Smooth muscle cell (in vitro differentiated cells): ENCODE data around the gene GALNT2. TPM values are rescaled to one million over a fixed set of nuclear protein-coding genes. Genes with fewer than 3 reads are reported as not detected.

ENCODE experiments used
- DNase-seq: peaks from one replicate; lab custom pipeline; 2025; ENCODE audit not compliant: unreplicated experiment; lab: John Stamatoyannopoulos, UW
- H2AFZ ChIP-seq: fragments of 200-600 bp; sonication (generic); 2 replicates; pipeline ENCODE4 v1.6.0; 2016; ENCODE audit warnings: antibody characterized with exemption, low read depth, mild to moderate bottlenecking
- H3F3A ChIP-seq: fragments of 200-600 bp; sonication (generic); 2 replicates; pipeline ENCODE4 v1.6.0; 2017; ENCODE audit warnings: antibody characterized with exemption, low read depth
- H3K27ac ChIP-seq: fragments of 200-600 bp; sonication (generic); 2 replicates; pipeline ENCODE4 v1.5.1; 2016; ENCODE audit warnings: low read depth, mild to moderate bottlenecking
- H3K27me3 ChIP-seq: fragments of 200-600 bp; sonication (generic); 2 replicates; pipeline ENCODE4 v1.6.1; 2016; ENCODE audit warnings: low read depth, mild to moderate bottlenecking
- H3K36me3 ChIP-seq: fragments of 200-600 bp; sonication (generic); 2 replicates; pipeline ENCODE4 v1.5.1; 2016; ENCODE audit warnings: low read depth
- H3K4me1 ChIP-seq: fragments of 200-600 bp; sonication (generic); 2 replicates; pipeline ENCODE4 v1.5.1; 2016; ENCODE audit warnings: low read depth
- H3K4me2 ChIP-seq: fragments of 200-600 bp; sonication (generic); 2 replicates; pipeline ENCODE4 v1.6.0; 2016; ENCODE audit warnings: mild to moderate bottlenecking
- H3K4me3 ChIP-seq: fragments of 200-600 bp; sonication (generic); 2 replicates; pipeline ENCODE4 v1.5.1; 2016; ENCODE audit warnings: mild to moderate bottlenecking
- H3K79me2 ChIP-seq: fragments of 200-600 bp; sonication (generic); 2 replicates; pipeline ENCODE4 v1.6.0; 2016; ENCODE audit warnings: low read depth, mild to moderate bottlenecking
- H3K9ac ChIP-seq: fragments of 200-600 bp; sonication (generic); 2 replicates; pipeline ENCODE4 v1.6.0; 2016; ENCODE audit warnings: low read depth
- H3K9me3 ChIP-seq: fragments of 200-600 bp; sonication (generic); replicated peaks from 2 replicates; pipeline ENCODE4 v1.5.1; 2016; ENCODE audit warnings: low read depth
- H4K20me1 ChIP-seq: fragments of 200-600 bp; sonication (generic); 2 replicates; pipeline ENCODE4 v1.6.0; 2016; ENCODE audit warnings: low read depth
- WGBS: methylation state at CpG from one replicate; pipeline ENCODE4 v1.1.7; 2016; ENCODE audit warnings: low lambda C conversion rate; 5-methylcytosine and 5-hydroxymethylcytosine counted together
- polyA plus RNA-seq: library from polyadenylated mRNA; unstranded; fragments of >200 nt; fragmentation: Nextera tagmentation; extraction: Ambion mirVana; gene quantifications from 2 replicates; pipeline ENCODE4 v1.2.1, GENCODE V29; 2016
- total RNA-seq: library from RNA; depleted of rRNA; stranded (reverse); fragments of >200 nt; gene quantifications from 2 replicates; pipeline ENCODE4 v1.2.3, GENCODE V29; 2014
- TF ChIP-seq, protein P1 (sequence below): fragments of 200-600 bp; sonication (generic); IDR thresholded peaks from 2 replicates; pipeline ENCODE4 v1.5.1; 2017; ENCODE audit warnings: borderline replicate concordance, mild to moderate bottlenecking, antibody characterized with exemption; ENCODE audit not compliant: insufficient read depth, poor library complexity, severe bottlenecking

GALNT2 gene
- total and polyA plus RNA-seq, 2 experiments from 2014 or later, result 76.4 to 152 TPM

DNA sequence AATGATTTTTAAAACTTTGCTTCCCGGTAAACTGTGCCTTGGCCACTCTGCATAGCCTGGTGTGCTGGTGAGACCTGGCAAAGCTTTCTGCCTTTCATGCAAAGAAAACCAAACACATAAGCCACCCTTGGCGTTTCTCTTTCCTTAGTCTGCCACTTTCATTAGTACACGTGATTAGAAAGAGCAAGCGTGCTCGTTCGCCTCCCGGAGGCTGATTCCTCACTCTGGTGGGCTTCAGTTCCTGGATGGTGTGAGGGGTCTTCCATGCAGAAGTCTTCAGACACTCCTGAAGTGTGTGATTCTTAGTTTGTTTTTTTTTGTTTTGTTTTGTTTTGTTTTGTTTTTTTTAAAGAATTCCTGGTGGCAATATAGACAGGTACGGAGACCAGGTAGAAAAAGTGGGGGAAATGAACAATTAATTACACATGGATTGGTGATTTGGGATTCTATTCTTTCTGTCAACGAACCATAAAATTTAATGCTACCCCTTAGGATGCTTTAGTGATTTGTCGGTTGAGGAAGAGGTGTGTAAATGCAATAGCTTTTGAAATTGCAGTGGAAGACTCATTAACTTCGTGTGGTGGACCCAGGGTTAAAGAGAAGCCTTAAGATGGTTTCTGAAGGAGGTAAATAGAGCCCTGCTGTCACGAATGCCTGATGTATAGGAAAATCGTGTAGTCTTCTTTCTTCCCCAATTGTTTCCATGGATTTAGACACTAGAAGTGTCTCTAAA lies 2.1 kb downstream of the GALNT2 start:
- Histone ChIP-seq H4K20me1 (peaks cover 63% of the 10 kb centered on the region), H3K27ac (peak overlapping the region; percentile 65), H3K79me2 (peaks cover 65% of the 10 kb centered on the region), H3K4me3 (peak overlapping the region; percentile 70), H2AFZ (no peak overlapping the region), H3F3A (peaks cover 18% of the 10 kb centered on the region), H3K36me3 (no peaks in the 10 kb centered on the region), H3K9ac (peak overlapping the region; percentile 81), H3K4me2 (peak overlapping the region; percentile 96), H3K9me3 (no peaks in the 10 kb centered on the region), H3K4me1 (peaks cover 35% of the 10 kb centered on the region), H3K27me3 (no peaks in the 10 kb centered on the region)
- TF ChIP-seq, protein P1, sequence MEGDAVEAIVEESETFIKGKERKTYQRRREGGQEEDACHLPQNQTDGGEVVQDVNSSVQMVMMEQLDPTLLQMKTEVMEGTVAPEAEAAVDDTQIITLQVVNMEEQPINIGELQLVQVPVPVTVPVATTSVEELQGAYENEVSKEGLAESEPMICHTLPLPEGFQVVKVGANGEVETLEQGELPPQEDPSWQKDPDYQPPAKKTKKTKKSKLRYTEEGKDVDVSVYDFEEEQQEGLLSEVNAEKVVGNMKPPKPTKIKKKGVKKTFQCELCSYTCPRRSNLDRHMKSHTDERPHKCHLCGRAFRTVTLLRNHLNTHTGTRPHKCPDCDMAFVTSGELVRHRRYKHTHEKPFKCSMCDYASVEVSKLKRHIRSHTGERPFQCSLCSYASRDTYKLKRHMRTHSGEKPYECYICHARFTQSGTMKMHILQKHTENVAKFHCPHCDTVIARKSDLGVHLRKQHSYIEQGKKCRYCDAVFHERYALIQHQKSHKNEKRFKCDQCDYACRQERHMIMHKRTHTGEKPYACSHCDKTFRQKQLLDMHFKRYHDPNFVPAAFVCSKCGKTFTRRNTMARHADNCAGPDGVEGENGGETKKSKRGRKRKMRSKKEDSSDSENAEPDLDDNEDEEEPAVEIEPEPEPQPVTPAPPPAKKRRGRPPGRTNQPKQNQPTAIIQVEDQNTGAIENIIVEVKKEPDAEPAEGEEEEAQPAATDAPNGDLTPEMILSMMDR, result no peak
- DNase-seq, result no peak
- 28% methylated on average over 13 of the region's 13 CpGs for WGBS

DNA sequence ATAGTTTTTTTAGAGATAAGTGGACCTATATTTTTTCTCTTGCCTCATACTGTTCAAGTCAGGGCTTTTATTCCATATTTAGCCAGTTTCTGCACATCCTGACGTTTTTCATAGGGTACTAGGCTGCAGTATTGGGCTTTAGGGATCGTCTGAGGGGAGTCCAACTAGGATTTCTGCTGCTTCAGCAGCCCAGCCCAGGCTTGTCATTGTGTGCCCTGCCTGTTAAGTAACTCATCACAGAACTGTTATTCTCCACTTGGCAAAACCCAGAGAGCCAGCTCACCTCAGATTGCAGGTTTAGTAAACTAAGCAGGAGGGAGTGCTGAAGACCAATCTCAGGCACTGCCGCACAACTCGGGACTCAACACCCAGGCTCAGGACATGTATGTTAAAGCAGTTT lies 2.8 kb downstream of the GALNT2 start:
- H2AFZ ChIP-seq, result no peak overlapping the region
- H3K4me3 ChIP-seq, result peak overlapping the region; percentile 70
- 52% methylated on average over 4 of the region's 4 CpGs for WGBS
- no peaks in the 10 kb centered on the region for H3K27me3 ChIP-seq
- peaks cover 36% of the 10 kb centered on the region for H3K4me1 ChIP-seq
- H3K79me2 ChIP-seq, result peaks cover 72% of the 10 kb centered on the region
- H3K4me2 ChIP-seq, result peak overlapping the region; percentile 96
- TF ChIP-seq, protein P1, result no peak
- peaks cover 18% of the 10 kb centered on the region for H3F3A ChIP-seq
- H3K36me3 ChIP-seq, result no peaks in the 10 kb centered on the region
- peak overlapping the region; percentile 15 for H3K9ac ChIP-seq
- no peaks in the 10 kb centered on the region for H3K9me3 ChIP-seq
- H3K27ac ChIP-seq, result peak overlapping the region; percentile 36
- DNase-seq, result no peak
- peaks cover 67% of the 10 kb centered on the region for H4K20me1 ChIP-seq

DNA sequence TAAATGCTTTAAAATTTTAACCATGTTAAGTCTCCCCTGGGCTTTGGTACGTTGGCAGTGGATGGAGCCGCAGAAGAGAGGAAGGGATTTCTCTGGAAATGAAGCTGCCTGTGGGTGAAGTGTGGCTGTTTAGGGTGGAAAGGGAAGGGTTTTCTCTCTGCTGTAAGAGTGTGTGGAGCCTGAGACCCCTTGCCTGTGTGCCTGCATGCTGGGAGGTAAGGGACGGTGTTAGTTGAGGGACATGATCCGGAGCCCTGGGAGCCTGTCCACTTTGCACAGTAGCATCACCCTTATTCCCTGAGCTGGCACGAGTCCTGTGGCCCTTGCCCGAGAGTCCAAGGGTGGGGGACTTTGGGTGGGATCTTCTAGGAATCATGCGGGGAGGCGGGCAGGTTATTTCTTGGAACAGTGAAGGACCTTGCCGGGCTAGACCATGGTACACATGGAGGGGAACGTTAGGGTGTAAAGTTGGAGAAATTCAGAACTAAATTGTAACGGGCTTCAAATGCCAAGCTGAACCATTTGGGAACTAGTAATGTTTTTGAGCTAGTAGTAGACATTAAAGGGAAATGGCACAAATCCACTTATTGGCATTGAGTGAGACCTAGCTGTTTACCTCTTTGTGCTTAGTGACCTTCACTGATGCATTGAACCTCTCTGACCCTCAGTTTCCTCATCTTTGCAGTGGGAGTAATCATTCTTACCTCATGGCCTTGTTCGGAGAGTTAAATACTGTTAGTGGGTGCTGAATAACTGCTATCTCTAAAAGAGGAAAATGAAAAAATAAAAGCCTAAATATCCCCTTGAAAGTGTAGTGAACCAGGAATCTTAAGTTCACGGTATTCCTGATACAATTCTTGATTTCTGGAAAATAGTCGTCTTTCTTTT lies 3.5 kb downstream of the GALNT2 start:
- WGBS, result 97% methylated on average over 14 of the region's 14 CpGs
- Histone ChIP-seq H3F3A (peaks cover 18% of the 10 kb centered on the region), H3K79me2 (peaks cover 78% of the 10 kb centered on the region), H3K36me3 (no peaks in the 10 kb centered on the region), H3K27me3 (no peaks in the 10 kb centered on the region), H4K20me1 (peaks cover 70% of the 10 kb centered on the region), H3K4me3 (peak overlapping the region; percentile 70), H3K27ac (no peak overlapping the region), H3K9me3 (no peaks in the 10 kb centered on the region), H2AFZ (no peak overlapping the region), H3K9ac (no peak overlapping the region), H3K4me1 (peaks cover 36% of the 10 kb centered on the region), H3K4me2 (peak overlapping the region; percentile 96)
- DNase-seq, result no peak
- TF ChIP-seq, protein P1, result no peak
